SK-N-MC (cell line): ENCODE data around the gene ERFE.

ENCODE experiments used
- EZH2 ChIP-seq: fragments of 200-600 bp; sonication (generic); IDR thresholded peaks from one replicate; pipeline ENCODE4 v1.6.1; 2017; ENCODE audit warnings: antibody characterized with exemption
- FOXP2 ChIP-seq: optimal IDR thresholded peaks from 2 replicates; pipeline ENCODE3; 2011; ENCODE audit warnings: mild to moderate bottlenecking, moderate library complexity; ENCODE audit not compliant: insufficient read depth; ENCODE audit errors: extremely low read length, control extremely low read depth
- POLR2AphosphoS5 ChIP-seq: IDR thresholded peaks from 2 replicates; pipeline ENCODE4 v1.6.1; 2012; ENCODE audit warnings: mild to moderate bottlenecking, low read depth, low read length, borderline replicate concordance

DNA sequence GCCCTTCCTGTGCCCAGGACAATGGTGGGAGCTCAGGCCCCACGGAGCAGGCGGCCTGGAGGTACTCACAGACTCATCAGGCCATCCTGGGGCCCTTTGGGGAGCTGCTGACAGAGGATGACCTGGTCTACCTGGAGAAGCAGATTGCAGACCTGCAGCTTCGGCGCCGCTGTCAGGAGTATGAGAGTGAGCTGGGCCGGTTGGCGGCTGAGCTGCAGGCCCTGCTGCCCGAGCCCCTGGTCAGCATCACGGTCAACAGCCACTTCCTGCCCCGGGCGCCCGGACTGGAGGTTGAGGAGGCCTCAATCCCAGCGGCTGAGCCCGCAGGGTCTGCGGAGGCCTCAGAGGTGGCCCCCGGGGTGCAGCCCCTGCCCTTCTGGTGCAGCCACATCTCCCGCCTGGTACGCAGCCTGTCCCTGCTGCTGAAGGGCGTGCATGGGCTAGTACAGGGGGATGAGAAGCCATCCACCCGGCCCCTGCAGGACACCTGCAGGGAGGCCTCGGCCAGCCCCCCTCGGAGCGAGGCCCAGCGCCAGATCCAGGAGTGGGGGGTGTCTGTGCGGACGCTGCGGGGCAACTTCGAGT is 28.6 kb upstream of the ERFE start:
- no peak for TF ChIP-seq EZH2
- no peak for TF ChIP-seq POLR2AphosphoS5
- TF ChIP-seq FOXP2 = no peak
